GM12865 (cell line): Measurements from ENCODE around the gene CRCP.
"Not testable (repeated sequence)": the region's sequence is repeated elsewhere in the genome, so short reads cannot be mapped to it uniquely, and the experiment has no call there.

Experiments used
- DNase-seq: peaks from one replicate; pipeline ENCODE4 v3.0.0; 2010; ENCODE audit warnings: low read depth
- H3K4me3 ChIP-seq: 2 replicates; pipeline ENCODE4 v1.5.1; 2011; ENCODE audit warnings: mild to moderate bottlenecking, low read depth, low read length, control low read depth
- CTCF ChIP-seq: IDR thresholded peaks from 2 replicates; pipeline ENCODE4 v1.5.1; 2011; ENCODE audit warnings: low read length, control low read depth, low read depth, inconsistent platforms; ENCODE audit not compliant: insufficient read depth; ENCODE audit errors: missing control alignments

CRCP gene

GRCh38 chr7:66146701-66147100 is 32.1 kb downstream of the CRCP start:
- H3K4me3 ChIP-seq, result no peak overlapping the region
- TF ChIP-seq CTCF, result no peak
- no peak for DNase-seq

GRCh38 chr7:66147657-66148056 is 33.0 kb downstream of the CRCP start:
- DNase-seq, H3K4me3 ChIP-seq: not testable (repeated sequence)

GRCh38 chr7:66150471-66150870 is 35.8 kb downstream of the CRCP start:
- no peak for TF ChIP-seq CTCF

GRCh38 chr7:66152371-66153191 is 37.9 kb downstream of the CRCP start:
- TF ChIP-seq CTCF, result no peak
- H3K4me3 ChIP-seq, result no peak overlapping the region
- DNase-seq, result no peak

More at GRCh38 chr7:66150471-66150870, 35.8 kb downstream of the CRCP start:
- DNase-seq, result no peak
- H3K4me3 ChIP-seq, result no peak overlapping the region

- H3K4me3 ChIP-seq, result no peak overlapping the region
- no peak for DNase-seq
- TF ChIP-seq CTCF, result no peak
Observed at GRCh38 chr7:66153691-66154090, 39.0 kb downstream of the CRCP start.

GRCh38 chr7:66156035-66156434 is 41.4 kb downstream of the CRCP start:
- not testable (repeated sequence) for H3K4me3 ChIP-seq, DNase-seq

- DNase-seq, result no peak
- TF ChIP-seq CTCF, result no peak
- no peak overlapping the region for H3K4me3 ChIP-seq
Observed at GRCh38 chr7:66157060-66157459, 42.4 kb downstream of the CRCP start.

GRCh38 chr7:66162622-66163021 is 48.0 kb downstream of the CRCP start:
- no peak for DNase-seq
- TF ChIP-seq CTCF, result no peak
- H3K4me3 ChIP-seq, result no peak overlapping the region
